Uterus (tissue), 4 donors: ENCODE measurements around the gene PYHIN1. TPM values are rescaled to one million over a fixed set of nuclear protein-coding genes. Genes with fewer than 3 reads are reported as not detected.

Experiments
- DNase-seq, 2 donors: peaks; one replicate each; pipeline ENCODE4 v3.0.0-alpha.2; 2019 to 2020
- H3K27ac ChIP-seq, 2 donors: fragments of 200-600 bp; sonication (generic); 1 replicate in 1 of 2; 2 replicates in 1 of 2; pipeline ENCODE4 v1.5.1; 2016 to 2018
- H3K27me3 ChIP-seq, 2 donors: fragments of 200-600 bp; sonication (generic); one replicate each; pipeline ENCODE4 v1.5.1; 2018 to 2019; ENCODE audit warnings: control low read depth in 1 of 2
- H3K36me3 ChIP-seq, 2 donors: fragments of 200-600 bp; sonication (generic); one replicate each; pipeline ENCODE4 v1.5.1; 2019; ENCODE audit warnings: control low read depth in 1 of 2
- H3K4me1 ChIP-seq, 2 donors: fragments of 200-600 bp; sonication (generic); one replicate each; pipeline ENCODE4 v1.5.1; 2018 to 2019; ENCODE audit warnings: control low read depth in 1 of 2
- H3K4me3 ChIP-seq, 2 donors: fragments of 200-600 bp; sonication (generic); 1 replicate in 1 of 2; 2 replicates in 1 of 2; pipeline ENCODE4 v1.5.1; 2018 to 2019; ENCODE audit warnings: mild to moderate bottlenecking in 1 of 2
- H3K9me3 ChIP-seq, 2 donors: fragments of 200-600 bp; sonication (generic); one replicate each; pipeline ENCODE4 v1.5.1; 2019; ENCODE audit warnings: control low read depth in 1 of 2
- POLR2A ChIP-seq, 2 donors: fragments of 450-650 bp; IDR thresholded peaks; one replicate each; pipeline ENCODE4 v1.6.1; 2016; ENCODE audit warnings: antibody characterized with exemption in 2 of 2, mild to moderate bottlenecking in 1 of 2, moderate library complexity in 1 of 2
- intact Hi-C: fragments of 100-400 bp; cut with DNase I; formaldehyde crosslinking; loops from one replicate; pipeline ENCODE4 v1.15.1; 2023; ENCODE audit warnings: low total_unique reads
- total RNA-seq, 4 donors: library from RNA; depleted of rRNA in 3 of 4; stranded (reverse); fragments of >200 nt in 3 of 4; gene quantifications; one replicate each; pipeline versions ENCODE4 v1.1.0 to v1.2.4, GENCODE V29; 2014 to 2023
- TF ChIP-seq, protein P1 (sequence below), 4 experiments: fragments of 200-600 bp in 2 of 4; fragments of 450-650 bp in 2 of 4; sonication (generic) in 2 of 4; IDR thresholded peaks; one replicate each; pipeline ENCODE4 v1.5.1; 2016 to 2019; ENCODE audit warnings: antibody characterized with exemption in 4 of 4, mild to moderate bottlenecking in 2 of 4, moderate library complexity in 1 of 4
- donor health status: DM: yes; HTN: yes; CAD: no.

PYHIN1 gene
- total RNA-seq, 4 donors from 2014 or later, result 0.46 to 5.6 TPM; not detected in 2

- TF ChIP-seq, protein P1, sequence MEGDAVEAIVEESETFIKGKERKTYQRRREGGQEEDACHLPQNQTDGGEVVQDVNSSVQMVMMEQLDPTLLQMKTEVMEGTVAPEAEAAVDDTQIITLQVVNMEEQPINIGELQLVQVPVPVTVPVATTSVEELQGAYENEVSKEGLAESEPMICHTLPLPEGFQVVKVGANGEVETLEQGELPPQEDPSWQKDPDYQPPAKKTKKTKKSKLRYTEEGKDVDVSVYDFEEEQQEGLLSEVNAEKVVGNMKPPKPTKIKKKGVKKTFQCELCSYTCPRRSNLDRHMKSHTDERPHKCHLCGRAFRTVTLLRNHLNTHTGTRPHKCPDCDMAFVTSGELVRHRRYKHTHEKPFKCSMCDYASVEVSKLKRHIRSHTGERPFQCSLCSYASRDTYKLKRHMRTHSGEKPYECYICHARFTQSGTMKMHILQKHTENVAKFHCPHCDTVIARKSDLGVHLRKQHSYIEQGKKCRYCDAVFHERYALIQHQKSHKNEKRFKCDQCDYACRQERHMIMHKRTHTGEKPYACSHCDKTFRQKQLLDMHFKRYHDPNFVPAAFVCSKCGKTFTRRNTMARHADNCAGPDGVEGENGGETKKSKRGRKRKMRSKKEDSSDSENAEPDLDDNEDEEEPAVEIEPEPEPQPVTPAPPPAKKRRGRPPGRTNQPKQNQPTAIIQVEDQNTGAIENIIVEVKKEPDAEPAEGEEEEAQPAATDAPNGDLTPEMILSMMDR (IDR thresholded peaks at IDR 0.05), result no peak
- no peak for TF ChIP-seq POLR2A (IDR thresholded peaks at IDR 0.05)
- no peaks in the 10 kb centered on the region for H3K36me3 ChIP-seq
- H3K27ac ChIP-seq, result peak overlapping the region; percentile 92 to 95
- DNase-seq, result no peak
- intact Hi-C loops, result no loop called here
- no peaks in the 10 kb centered on the region for H3K9me3 ChIP-seq
- H3K27me3 ChIP-seq, result no peaks in the 10 kb centered on the region
- peak overlapping the region; percentile 49 to 56 for H3K4me3 ChIP-seq
- no peaks in the 10 kb centered on the region for H3K4me1 ChIP-seq
Measured at GRCh38 chr1:158998037-158998780, 66.9 kb downstream of the PYHIN1 start.

DNA sequence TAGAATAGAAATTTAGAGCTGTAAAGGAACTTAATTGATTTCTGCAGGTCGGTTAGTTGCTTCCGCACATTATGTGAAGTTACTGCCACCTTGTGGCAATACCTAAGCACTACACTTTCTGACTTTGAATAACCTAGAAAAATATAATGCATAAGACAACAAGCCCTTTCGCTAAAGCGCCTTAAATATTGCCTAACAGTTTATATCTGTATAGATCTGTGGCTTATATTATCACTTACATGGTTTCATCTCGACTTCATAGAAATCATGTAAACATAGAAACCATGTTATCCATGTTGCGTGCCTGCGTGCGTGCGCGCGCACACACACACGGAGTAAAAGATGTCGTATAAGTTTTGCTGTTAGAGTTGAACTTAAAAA lies 67.4 kb downstream of the PYHIN1 start:
- no peaks in the 10 kb centered on the region for H3K36me3 ChIP-seq
- DNase-seq, result peak; percentile 62 to 70
- no peaks in the 10 kb centered on the region for H3K27me3 ChIP-seq
- no peaks in the 10 kb centered on the region for H3K4me1 ChIP-seq
- TF ChIP-seq POLR2A (IDR thresholded peaks at IDR 0.05), result peak in 1 of 2 donors; percentile 25
- TF ChIP-seq, protein P1 (IDR thresholded peaks at IDR 0.05), result peak; percentile 89 to 95 (median 91)
- H3K4me3 ChIP-seq, result peak overlapping the region; percentile 49 to 56
- intact Hi-C loops, result no loop called here
- no peaks in the 10 kb centered on the region for H3K9me3 ChIP-seq
- peak overlapping the region; percentile 92 to 95 for H3K27ac ChIP-seq

DNA sequence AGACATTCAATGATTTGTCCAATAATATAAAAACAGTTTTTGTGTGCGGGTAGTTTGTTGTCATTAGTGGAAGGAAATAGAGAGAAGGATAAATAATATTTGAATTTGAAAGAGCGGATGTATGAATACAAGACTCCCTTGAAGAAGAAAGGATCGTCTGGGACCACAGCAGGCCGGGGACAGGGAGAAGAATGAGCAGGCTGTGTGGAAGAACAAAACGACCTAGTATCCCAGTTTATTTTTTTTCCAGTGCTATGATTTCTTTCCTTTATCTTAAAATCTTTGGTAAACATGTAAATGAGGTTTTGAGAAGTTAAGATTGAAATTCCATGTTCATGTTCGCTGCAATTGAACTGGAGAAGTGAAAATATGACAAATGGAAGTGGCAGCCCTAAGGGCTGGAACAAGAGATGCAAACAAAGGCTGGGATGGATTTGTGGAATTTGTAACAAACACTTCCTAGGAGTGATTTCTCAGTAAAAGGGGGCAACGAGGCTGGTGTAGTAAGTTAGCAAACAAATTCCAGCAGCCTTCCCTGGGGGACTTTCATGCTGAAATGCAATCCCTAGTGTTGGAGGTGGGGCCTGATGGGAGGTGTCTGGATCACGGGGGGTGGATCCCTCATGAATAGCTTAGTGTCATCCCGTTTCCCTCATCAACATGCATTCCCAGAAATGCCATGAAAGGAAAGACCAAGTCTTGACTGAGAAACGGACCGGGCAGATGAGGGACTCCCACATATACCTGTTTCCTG lies 68.1 kb downstream of the PYHIN1 start:
- Histone ChIP-seq H3K4me1 (no peaks in the 10 kb centered on the region), H3K9me3 (no peaks in the 10 kb centered on the region), H3K27me3 (no peaks in the 10 kb centered on the region), H3K27ac (peak overlapping the region; percentile 92 to 95), H3K36me3 (no peaks in the 10 kb centered on the region), H3K4me3 (peak overlapping the region; percentile 49 to 56)
- peak; percentile 87 to 96 for DNase-seq
- TF ChIP-seq, protein P1 (IDR thresholded peaks at IDR 0.05), result no peak
- TF ChIP-seq POLR2A (IDR thresholded peaks at IDR 0.05), result peak; percentile 62 to 67
- intact Hi-C loops, result no loop called here

DNA sequence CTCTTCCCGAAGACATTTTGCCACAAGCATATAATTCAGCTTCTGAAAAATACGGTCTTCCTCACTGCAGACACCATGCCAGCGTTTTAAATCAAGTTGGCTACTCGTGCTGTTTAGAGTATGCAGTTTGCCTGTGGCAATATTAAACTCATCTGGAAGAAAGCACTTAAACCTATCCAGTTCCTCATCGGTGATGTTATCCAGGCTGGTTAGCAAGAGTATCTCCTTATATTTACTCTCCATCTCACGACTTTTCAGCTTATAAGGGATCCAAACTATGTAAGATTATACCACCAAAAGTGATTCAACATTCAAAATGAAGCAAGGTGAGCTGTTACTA lies 68.7 kb downstream of the PYHIN1 start:
- Histone ChIP-seq H3K36me3 (no peaks in the 10 kb centered on the region), H3K9me3 (no peaks in the 10 kb centered on the region), H3K4me3 (peak overlapping the region; percentile 49 to 56), H3K27ac (peak overlapping the region; percentile 92 to 95), H3K4me1 (no peaks in the 10 kb centered on the region), H3K27me3 (no peaks in the 10 kb centered on the region)
- DNase-seq, result no peak
- intact Hi-C loops, result no loop called here
- TF ChIP-seq, protein P1 (IDR thresholded peaks at IDR 0.05), result no peak
- no peak for TF ChIP-seq POLR2A (IDR thresholded peaks at IDR 0.05)

DNA sequence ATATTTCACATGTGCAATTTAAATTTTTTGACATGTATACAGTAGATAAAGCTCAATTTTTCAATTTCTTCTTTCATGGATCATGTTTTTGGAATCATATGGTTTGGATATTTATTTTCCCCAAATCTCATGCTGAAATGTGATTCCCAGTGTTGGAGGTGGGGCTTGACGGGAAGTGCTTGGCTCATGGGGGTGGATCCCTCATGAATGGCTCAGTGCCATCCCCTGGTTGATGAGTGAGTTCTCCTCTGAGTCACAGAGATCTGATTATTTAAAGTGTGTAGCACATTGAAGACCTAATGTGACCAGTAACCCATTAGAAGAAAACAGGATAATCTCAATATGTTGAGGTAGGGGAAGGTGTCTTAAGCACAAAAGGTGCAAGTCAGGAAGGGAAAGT lies 69.3 kb downstream of the PYHIN1 start:
- Histone ChIP-seq H3K27ac (peak overlapping the region; percentile 92 to 95), H3K27me3 (no peaks in the 10 kb centered on the region), H3K36me3 (no peaks in the 10 kb centered on the region), H3K4me1 (no peaks in the 10 kb centered on the region), H3K4me3 (peak overlapping the region; percentile 49 to 56), H3K9me3 (no peaks in the 10 kb centered on the region)
- peak in 1 of 2 donors; percentile 36 for TF ChIP-seq POLR2A (IDR thresholded peaks at IDR 0.05)
- TF ChIP-seq, protein P1 (IDR thresholded peaks at IDR 0.05), result no peak
- intact Hi-C loops, result no loop called here
- peak; percentile 91 to 95 for DNase-seq
